HepG2 (cell line): ENCODE measurements around the gene CYP27A1. TPM values are rescaled to one million over a fixed set of nuclear protein-coding genes. Genes with fewer than 3 reads are reported as not detected.
A peak's percentile ranks its signal among the peaks of the same experiment; 100 is the strongest.

Experiments
- ATF7 ChIP-seq, 2 experiments: fragments of 450-650 bp in 1 of 2; sonication (generic) in 1 of 2; formaldehyde crosslinking in 1 of 2; IDR thresholded peaks; 2 replicates each; pipeline versions ENCODE4 v1.4.0 to v1.6.1; 2016 to 2020; ENCODE audit warnings: antibody characterized with exemption in 1 of 2, mild to moderate bottlenecking in 1 of 2, missing genetic modification reagents in 1 of 2
- FOXO1 ChIP-seq: sonication (generic); formaldehyde crosslinking; IDR thresholded peaks from 2 replicates; pipeline ENCODE4 v1.4.0; 2020; ENCODE audit warnings: missing genetic modification reagents
- HOXD1 ChIP-seq: sonication (generic); formaldehyde crosslinking; IDR thresholded peaks from 2 replicates; pipeline ENCODE4 v1.5.0; 2020; ENCODE audit warnings: missing genetic modification reagents
- MEF2D ChIP-seq: sonication (generic); formaldehyde crosslinking; IDR thresholded peaks from 2 replicates; pipeline ENCODE4 v1.5.1; 2020; ENCODE audit warnings: mild to moderate bottlenecking, missing genetic modification reagents
- MXD4 ChIP-seq: IDR thresholded peaks from 2 replicates; pipeline ENCODE4 v1.6.1; 2016; ENCODE audit warnings: mild to moderate bottlenecking, missing biosample characterization, missing genetic modification reagents
- NCOA5 ChIP-seq: sonication (generic); formaldehyde crosslinking; IDR thresholded peaks from 2 replicates; pipeline ENCODE4 v1.4.0; 2020; ENCODE audit warnings: missing genetic modification reagents
- NCOR1 ChIP-seq: fragments of 200-600 bp; sonication (generic); IDR thresholded peaks from 2 replicates; pipeline ENCODE4 v1.7.0; 2017; ENCODE audit warnings: antibody characterized with exemption, low read length, borderline replicate concordance
- POLR2AphosphoS5 ChIP-seq: IDR thresholded peaks from 2 replicates; pipeline ENCODE4 v1.6.1; 2012; ENCODE audit warnings: low read depth, low read length
- RBM39 ChIP-seq: fragments of 200-400 bp; formaldehyde crosslinking; IDR thresholded peaks from one replicate; pipeline ENCODE4 v1.6.1; 2018; ENCODE audit warnings: antibody characterized with exemption, mild to moderate bottlenecking, low read depth, low read length; ENCODE audit not compliant: poor library complexity, severe bottlenecking
- SMAD3 ChIP-seq: sonication (generic); formaldehyde crosslinking; IDR thresholded peaks from 2 replicates; pipeline ENCODE4 v1.4.0; 2020; ENCODE audit warnings: missing genetic modification reagents
- SP5 ChIP-seq: IDR thresholded peaks from 2 replicates; pipeline ENCODE4 v1.6.1; 2016; ENCODE audit warnings: low read depth, borderline replicate concordance
- SPEN ChIP-seq: sonication (generic); formaldehyde crosslinking; IDR thresholded peaks from 2 replicates; pipeline ENCODE4 v1.5.1; 2020; ENCODE audit warnings: low read depth, mild to moderate bottlenecking, missing genetic modification reagents
- ZNF30 ChIP-seq: sonication (generic); formaldehyde crosslinking; IDR thresholded peaks from 2 replicates; pipeline ENCODE4 v1.5.0; 2020; ENCODE audit warnings: mild to moderate bottlenecking, missing genetic modification reagents
- ZNF33B ChIP-seq: sonication (generic); formaldehyde crosslinking; IDR thresholded peaks from 2 replicates; pipeline ENCODE4 v1.5.1; 2020; ENCODE audit warnings: mild to moderate bottlenecking, missing genetic modification reagents
- ZNF382 ChIP-seq: sonication (generic); formaldehyde crosslinking; IDR thresholded peaks from 2 replicates; pipeline ENCODE4 v1.5.0; 2020; ENCODE audit warnings: missing genetic modification reagents, mild to moderate bottlenecking, borderline replicate concordance
- ZNF441 ChIP-seq: sonication (generic); formaldehyde crosslinking; IDR thresholded peaks from 2 replicates; pipeline ENCODE4 v1.7.0; 2021; ENCODE audit warnings: missing genetic modification reagents, borderline replicate concordance
- ZNF562 ChIP-seq: sonication (generic); formaldehyde crosslinking; IDR thresholded peaks from 2 replicates; pipeline ENCODE4 v1.8.0; 2022; ENCODE audit warnings: missing genetic modification reagents, borderline replicate concordance
- ZNF577 ChIP-seq: sonication (generic); formaldehyde crosslinking; IDR thresholded peaks from 2 replicates; pipeline ENCODE4 v1.4.0; 2020; ENCODE audit warnings: mild to moderate bottlenecking, low read depth, missing genetic modification reagents, borderline replicate concordance
- ZNF598 ChIP-seq: sonication (generic); formaldehyde crosslinking; IDR thresholded peaks from 2 replicates; pipeline ENCODE4 v1.5.1; 2020; ENCODE audit warnings: mild to moderate bottlenecking, missing genetic modification reagents, borderline replicate concordance
- ZNF839 ChIP-seq: sonication (generic); formaldehyde crosslinking; IDR thresholded peaks from 2 replicates; pipeline ENCODE4 v1.4.0; 2020; ENCODE audit warnings: missing genetic modification reagents, mild to moderate bottlenecking, borderline replicate concordance
- ZSCAN21 ChIP-seq: sonication (generic); formaldehyde crosslinking; IDR thresholded peaks from 2 replicates; pipeline ENCODE4 v1.8.0; 2022; ENCODE audit warnings: mild to moderate bottlenecking, missing genetic modification reagents, moderate library complexity, borderline replicate concordance
- polyA plus RNA-seq, 8 experiments: library from polyadenylated mRNA; depleted of rRNA in 3 of 8; stranded (reverse) in 7 of 8; unstranded in 1 of 8; fragments of >200 nt; fragmentation: Illumina TruSeq in 4 of 8; extraction: Trizol in 4 of 8; gene quantifications; 2 replicates each; pipeline versions ENCODE4 v1.2.1 to v1.2.3, GENCODE V29; 2011 to 2016; ENCODE audit warnings: low read depth in 4 of 8, missing spikeins in 1 of 8, mixed read lengths in 1 of 8; ENCODE audit not compliant: insufficient read depth in 1 of 8
- total RNA-seq, 5 experiments: library from RNA; depleted of rRNA; stranded (reverse); fragments of >200 nt; fragmentation: Illumina TruSeq; extraction: Trizol; gene quantifications; 2 replicates each; pipeline ENCODE4 v1.2.3, GENCODE V29; 2016; ENCODE audit warnings: low read depth in 1 of 5
- TF ChIP-seq, protein P1 (sequence below): sonication (generic); IDR thresholded peaks from 2 replicates; pipeline ENCODE4 v1.6.1; 2016; ENCODE audit warnings: low read depth, borderline replicate concordance
- TF ChIP-seq, protein P2 (sequence below): sonication (generic); formaldehyde crosslinking; IDR thresholded peaks from 2 replicates; pipeline ENCODE4 v1.4.0; 2020; ENCODE audit warnings: mild to moderate bottlenecking, missing genetic modification reagents
- TF ChIP-seq, protein P3 (sequence below): sonication (generic); formaldehyde crosslinking; IDR thresholded peaks from 2 replicates; pipeline ENCODE4 v1.5.0; 2020; ENCODE audit warnings: mild to moderate bottlenecking, missing genetic modification reagents, borderline replicate concordance
- TF ChIP-seq, protein P4 (sequence below): sonication (generic); formaldehyde crosslinking; IDR thresholded peaks from 2 replicates; pipeline ENCODE4 v1.4.0; 2020; ENCODE audit warnings: missing genetic modification reagents

Gene CYP27A1
- total and polyA plus RNA-seq, 2 of the 13 experiments (the other 11 are each of a cell fraction or from before 2014, with no cell fraction given), result 157 to 266 TPM

DNA sequence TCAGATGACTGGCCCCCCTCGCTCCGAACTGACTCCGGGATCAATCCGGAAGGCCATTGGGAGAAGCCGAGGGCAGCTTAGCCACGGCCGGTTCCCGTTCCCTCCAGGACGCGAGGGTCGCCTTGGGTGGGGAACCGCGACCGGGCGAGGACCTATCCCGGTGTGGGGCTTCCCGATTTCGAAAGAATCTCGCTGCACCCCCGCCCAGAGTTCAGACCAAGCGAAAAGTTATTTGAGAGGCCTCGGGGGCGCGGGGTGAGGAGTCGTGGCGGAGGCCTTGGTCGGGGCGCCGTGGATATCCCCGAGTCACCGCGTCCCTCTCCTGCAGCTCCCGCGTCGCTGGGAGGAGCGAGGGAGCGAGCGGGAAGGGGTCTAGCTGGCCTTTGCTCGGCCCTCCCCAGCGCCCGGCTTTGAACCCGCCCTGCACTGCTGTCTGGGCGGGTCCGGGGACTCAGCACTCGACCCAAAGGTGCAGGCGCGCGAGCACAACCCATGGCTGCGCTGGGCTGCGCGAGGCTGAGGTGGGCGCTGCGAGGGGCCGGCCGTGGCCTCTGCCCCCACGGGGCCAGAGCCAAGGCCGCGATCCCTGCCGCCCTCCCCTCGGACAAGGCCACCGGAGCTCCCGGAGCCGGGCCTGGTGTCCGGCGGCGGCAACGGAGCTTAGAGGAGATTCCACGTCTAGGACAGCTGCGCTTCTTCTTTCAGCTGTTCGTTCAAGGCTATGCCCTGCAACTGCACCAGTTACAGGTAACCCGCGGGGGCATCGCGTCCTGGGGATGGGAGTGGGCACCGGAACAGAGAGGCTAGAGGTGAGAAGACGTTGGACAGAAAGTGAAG is at the start of gene CYP27A1 (continued):
- TF ChIP-seq ATF7 (IDR thresholded peaks at IDR 0.05) (no peak), ATF7 (CRISPR knock-in tag; IDR thresholded peaks at IDR 0.05) (peak; percentile 77), ZNF562 (CRISPR knock-in tag) (no peak), MEF2D (CRISPR knock-in tag) (peak; percentile 77), SP5 (peak; percentile 86; the same call in 1 of the 2 replicates), HOXD1 (CRISPR knock-in tag) (0 out of 2 replicates have a peak, but pooled peaks have one; percentile 24), ZNF33B (CRISPR knock-in tag) (no peak; the same call in 1 of the 2 replicates), RBM39 (peak; percentile 90), ZNF441 (peak; percentile 39), NCOA5 (CRISPR knock-in tag) (no peak), SMAD3 (CRISPR knock-in tag) (peak; percentile 35; the same call in 1 of the 2 replicates), SPEN (CRISPR knock-in tag) (no peak; the same call in none of the 2 replicates), POLR2AphosphoS5 (peak; percentile 87), ZSCAN21 (CRISPR knock-in tag) (peak; percentile 98), NCOR1 (peak; percentile 90), ZNF577 (CRISPR knock-in tag) (peak; percentile 91; the same call in 1 of the 2 replicates), MXD4 (CRISPR knock-in tag) (peak; percentile 65; the same call in 1 of the 2 replicates), FOXO1 (CRISPR knock-in tag) (peak; percentile 80), ZNF839 (CRISPR knock-in tag) (peak; percentile 88), ZNF598 (peak; percentile 94), ZNF382 (CRISPR knock-in tag) (no peak), ZNF30 (CRISPR knock-in tag) (no peak)
- TF ChIP-seq, protein P1, sequence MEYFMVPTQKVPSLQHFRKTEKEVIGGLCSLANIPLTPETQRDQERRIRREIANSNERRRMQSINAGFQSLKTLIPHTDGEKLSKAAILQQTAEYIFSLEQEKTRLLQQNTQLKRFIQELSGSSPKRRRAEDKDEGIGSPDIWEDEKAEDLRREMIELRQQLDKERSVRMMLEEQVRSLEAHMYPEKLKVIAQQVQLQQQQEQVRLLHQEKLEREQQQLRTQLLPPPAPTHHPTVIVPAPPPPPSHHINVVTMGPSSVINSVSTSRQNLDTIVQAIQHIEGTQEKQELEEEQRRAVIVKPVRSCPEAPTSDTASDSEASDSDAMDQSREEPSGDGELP, result peak; percentile 61; the same call in 1 of the 2 replicates
- TF ChIP-seq, protein P2, sequence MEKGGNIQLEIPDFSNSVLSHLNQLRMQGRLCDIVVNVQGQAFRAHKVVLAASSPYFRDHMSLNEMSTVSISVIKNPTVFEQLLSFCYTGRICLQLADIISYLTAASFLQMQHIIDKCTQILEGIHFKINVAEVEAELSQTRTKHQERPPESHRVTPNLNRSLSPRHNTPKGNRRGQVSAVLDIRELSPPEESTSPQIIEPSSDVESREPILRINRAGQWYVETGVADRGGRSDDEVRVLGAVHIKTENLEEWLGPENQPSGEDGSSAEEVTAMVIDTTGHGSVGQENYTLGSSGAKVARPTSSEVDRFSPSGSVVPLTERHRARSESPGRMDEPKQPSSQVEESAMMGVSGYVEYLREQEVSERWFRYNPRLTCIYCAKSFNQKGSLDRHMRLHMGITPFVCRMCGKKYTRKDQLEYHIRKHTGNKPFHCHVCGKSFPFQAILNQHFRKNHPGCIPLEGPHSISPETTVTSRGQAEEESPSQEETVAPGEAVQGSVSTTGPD (CRISPR knock-in tag), result no peak
- TF ChIP-seq, protein P3, sequence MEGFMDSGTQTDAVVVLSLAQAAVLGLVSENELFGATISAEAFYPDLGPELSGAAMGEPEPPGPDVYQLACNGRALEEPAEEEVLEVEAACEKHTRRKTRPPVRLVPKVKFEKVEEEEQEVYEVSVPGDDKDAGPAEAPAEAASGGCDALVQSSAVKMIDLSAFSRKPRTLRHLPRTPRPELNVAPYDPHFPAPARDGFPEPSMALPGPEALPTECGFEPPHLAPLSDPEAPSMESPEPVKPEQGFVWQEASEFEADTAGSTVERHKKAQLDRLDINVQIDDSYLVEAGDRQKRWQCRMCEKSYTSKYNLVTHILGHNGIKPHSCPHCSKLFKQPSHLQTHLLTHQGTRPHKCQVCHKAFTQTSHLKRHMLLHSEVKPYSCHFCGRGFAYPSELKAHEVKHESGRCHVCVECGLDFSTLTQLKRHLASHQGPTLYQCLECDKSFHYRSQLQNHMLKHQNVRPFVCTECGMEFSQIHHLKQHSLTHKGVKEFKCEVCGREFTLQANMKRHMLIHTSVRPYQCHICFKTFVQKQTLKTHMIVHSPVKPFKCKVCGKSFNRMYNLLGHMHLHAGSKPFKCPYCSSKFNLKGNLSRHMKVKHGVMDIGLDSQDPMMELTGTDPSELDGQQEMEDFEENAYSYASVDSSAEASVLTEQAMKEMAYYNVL (CRISPR knock-in tag), result no peak
- TF ChIP-seq, protein P4, sequence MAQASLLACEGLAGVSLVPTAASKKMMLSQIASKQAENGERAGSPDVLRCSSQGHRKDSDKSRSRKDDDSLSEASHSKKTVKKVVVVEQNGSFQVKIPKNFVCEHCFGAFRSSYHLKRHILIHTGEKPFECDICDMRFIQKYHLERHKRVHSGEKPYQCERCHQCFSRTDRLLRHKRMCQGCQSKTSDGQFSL (CRISPR knock-in tag), result no peak
